GM21423 (cell line): ENCODE measurements around the gene DAAM2.
A peak's percentile ranks its signal among the peaks of the same experiment; 100 is the strongest.

Experiments
- ATAC-seq: cut with Tn5 transposase; IDR thresholded peaks from one replicate; pipeline ENCODE4 v1.9.1; 2021; ENCODE audit warnings: mild to moderate bottlenecking, moderate library complexity; ENCODE audit not compliant: unreplicated experiment

The DAAM2 gene

DNA sequence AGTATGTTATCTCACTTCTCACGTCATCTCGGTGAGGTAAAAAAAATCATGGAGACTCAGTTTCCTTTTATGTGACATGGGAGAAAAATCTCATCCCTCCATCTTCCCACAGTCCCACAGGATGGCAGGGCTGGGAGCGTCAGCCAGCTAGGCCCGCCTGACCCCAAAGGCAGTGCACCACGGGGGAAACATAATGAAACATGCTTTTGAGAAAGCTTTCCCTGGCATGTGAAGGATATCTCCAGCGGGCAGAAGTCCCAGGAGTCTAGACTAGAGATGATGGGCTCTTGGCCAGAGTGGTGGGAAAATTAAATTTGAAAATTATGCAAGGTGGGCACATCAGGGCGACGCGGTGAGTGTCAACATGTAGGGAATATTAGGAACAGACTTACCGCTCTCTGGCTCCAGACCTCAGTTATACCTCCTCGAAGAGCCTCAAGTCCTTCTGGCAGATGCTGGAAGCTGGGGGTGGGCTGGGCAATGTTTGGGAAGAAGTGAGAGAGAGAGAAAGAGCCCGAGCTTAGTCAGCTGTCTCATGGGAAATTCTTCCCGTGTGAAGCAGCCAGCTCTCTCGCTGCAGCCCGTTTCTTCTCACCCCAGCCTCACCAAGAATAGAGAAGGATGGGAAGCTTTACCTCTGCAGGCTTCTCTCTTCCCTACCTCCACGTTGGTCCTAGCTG, 89.8 kb downstream of the DAAM2 start:
- ATAC-seq, result no peak

DNA sequence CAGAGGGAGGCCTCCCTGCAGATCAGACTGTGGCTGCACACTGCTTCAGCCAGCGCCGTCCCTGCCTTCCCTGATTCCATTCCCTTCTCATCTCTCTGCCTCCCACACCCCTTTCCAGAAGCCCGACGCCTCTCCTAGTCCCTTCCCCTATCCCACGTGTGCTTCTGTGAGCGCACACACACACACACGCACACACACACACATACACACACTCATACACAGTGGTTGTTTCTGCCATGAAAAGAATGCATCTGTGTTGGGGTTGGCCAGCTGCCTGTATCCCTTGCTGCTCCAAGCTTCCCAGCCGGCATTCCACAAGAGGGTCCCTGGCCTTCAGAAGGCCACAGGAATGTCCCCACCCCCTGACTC, 90.3 kb downstream of the DAAM2 start:
- ATAC-seq, result no peak

DNA sequence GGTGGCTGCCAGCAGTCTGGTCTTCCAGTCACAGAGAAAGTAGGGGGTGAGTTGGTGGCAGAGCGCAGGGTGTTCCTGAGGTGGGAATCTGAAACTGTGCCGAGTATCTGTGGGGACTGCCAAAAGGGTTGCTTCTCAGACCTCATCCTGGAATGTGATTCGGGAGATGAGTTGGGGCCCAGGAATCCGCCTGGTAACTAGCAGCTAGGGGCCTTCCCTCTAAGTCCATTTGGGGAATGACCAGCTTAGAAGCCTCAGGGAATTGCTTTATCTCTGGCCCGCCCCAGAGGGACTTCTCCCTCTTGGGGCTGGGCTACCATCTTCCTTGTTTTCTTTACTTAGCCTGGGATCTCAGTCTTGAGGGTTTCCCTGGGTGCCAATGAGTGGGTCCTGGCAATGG, 92.5 kb downstream of the DAAM2 start:
- ATAC-seq, result no peak

DNA sequence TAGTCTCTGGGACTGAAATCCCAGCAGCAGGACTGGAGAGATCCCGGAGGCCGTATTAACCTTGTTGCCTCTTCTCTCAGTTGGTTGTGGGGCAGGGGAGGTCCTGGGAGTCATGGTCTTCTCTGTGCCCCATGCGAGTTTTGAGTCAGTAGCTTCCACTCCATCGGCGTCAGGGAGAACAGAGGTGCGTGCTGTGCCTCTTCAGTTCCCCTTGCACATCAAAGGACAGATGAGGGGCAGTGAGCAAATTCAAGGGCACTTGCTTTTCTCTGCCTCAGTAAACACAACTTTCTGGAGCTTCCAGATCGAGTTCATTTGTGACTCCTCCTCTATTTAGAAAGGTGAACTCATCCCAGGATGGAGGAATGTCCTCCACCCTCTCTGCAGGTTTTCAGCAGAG, 93.5 kb downstream of the DAAM2 start:
- no peak for ATAC-seq

DNA sequence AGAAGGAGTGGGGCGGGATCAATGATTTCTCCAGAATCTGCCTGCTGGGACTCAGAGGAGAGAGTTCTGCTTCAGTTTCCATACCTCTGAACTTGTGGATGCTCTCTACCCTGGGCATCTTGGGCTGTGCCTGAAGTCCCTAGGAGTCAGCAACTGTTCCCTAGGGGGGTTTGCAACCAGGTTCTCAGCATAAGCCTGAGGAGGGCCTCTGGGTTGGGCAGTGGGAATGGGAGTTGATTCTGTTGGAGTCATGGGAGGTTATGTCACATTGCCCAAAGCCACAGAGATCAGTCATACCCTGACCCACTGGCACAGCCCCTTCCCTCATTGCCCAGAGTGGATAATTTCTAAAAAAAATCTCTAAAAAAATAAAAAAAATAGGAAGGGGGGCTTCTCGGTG, 94.7 kb downstream of the DAAM2 start:
- no peak for ATAC-seq

DNA sequence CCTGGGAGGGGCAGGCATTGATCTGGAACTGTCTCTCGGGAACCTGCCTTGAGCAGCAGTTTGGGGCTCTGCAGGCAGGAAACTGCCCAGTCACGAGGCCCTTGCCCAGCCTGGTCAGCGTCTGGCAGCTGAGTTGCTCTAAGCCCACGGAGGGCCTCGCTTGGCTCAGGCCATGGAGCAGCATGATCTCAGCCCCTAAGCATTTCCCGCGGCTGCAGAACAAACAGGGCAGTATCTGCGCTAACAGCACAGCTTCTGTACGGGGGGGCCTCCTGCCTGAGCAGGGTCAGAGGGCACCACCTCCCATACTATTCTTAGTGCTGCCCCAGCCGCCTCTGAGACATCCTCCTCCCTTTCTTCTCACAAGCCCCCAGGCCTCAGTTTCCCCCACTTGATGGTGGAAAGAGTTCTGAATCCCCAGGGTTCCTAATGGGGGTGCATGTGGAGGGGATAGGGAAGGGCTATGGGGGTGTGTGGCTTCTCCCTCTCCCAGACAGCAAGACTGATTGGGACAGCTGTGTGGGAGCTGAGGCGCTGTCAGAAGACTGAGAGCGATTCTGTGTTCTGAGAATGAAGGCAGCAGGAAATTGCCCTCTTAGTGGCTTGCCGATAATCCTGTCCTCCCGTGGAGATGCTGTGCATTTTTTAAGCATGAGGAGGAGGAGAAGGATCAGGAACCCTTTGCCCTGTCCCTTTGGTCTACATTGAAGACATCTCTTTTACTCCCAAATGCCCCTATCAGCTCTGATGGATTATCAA, 95.7 kb downstream of the DAAM2 start:
- ATAC-seq, result no peak

DNA sequence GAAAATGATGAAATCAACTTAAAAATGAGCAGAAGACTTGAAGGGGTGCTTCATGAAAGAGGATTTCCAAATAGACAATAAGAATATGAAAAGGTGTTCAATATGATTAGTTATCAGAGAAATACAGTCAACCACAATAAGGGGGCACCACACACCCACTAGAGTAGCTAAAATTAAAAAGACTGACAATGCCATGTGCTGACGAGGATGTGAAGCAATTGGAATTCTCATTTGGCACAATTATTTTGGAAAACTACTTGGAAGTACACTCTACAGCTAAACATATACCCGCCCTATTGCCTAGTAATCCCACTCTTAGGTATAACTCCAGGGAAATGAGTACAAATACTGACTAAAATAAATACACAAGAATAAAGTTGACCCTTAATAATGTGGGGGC, 97.1 kb downstream of the DAAM2 start:
- ATAC-seq, result no peak

DNA sequence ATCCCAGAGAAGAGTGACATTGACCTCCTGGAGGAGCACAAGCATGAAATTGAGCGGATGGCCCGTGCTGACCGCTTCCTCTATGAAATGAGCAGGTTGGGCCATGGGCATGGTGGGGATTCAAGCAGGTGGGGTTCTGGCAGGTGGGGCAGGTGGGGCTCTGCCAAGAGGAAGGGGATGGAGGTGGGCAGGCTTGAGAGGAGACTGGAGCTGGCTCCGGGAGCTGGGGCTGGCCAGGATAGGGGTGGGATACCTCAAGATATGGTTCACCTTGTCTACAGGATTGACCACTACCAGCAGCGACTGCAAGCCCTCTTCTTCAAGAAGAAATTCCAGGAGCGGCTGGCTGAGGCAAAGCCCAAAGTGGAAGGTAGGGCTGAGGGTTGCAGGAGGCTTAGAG, 99.2 kb downstream of the DAAM2 start:
- no peak for ATAC-seq

DNA sequence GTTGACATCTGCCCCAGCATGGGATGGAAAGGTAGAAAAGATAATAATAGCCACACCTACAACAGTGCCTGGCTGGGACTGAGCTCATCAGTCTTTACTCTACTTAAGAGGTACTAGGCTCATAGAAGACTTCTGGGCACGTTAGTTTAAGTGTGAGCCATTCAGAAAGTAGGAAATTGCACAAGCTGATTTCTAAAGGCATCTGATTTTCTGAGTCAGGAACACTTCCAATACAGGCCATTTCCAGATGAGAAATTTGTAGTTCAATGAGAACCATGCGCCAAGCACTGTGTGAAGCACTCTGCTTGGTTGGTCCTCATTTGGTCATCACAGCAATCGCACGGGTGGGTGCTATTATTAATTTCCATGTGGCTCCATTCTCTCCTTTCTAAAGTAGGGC, 99.8 kb downstream of the DAAM2 start:
- ATAC-seq, result no peak

DNA sequence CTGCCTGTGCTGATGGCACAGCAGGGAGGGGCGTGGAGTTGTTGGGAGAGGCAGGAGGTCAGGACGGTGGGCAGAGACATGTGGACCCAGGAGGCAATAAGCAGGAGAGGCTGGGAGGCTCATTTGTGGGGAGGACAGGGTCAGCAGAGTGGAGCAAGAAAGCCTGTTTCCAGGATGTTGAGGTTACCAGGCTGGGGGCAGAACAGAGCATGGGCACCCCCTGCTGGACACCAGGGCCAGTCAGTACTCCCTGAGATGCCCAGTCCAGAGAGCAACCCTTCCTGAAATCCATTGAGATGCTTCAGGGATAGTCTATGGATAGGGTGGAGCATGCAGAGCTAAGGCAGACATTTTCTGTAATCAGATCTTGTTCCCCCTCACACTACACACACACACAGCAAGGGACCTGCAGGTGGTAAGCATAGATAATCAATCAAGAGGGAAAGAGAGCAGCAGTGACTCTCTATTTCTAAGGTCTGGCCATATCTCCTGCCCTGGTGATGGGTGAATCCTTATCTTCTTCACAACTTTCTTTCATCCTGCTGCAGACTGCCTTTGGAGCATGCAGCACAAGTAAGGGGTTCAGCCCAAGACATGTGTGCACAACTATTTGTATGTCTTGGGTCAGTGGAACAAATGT, 100.4 kb downstream of the DAAM2 start:
- ATAC-seq, result peak; percentile 52

DNA sequence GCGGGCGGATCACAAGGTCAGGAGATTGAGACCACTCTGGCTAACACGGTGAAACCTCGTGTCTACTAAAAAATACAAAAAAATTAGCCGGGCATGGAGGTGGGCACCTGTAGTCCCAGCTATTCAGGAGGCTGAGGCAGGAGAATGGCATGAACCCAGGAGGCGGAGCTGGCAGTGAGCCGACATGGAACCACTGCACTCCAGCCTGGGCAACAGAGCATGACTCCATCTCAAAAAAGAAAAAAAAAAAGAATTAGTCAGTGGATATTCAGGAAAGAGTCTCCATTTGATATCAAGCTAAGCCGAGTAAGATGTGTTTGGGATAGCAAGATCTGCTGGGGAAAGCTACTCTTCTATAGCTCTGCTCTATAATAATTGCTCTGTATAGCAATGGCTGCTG, 101.1 kb downstream of the DAAM2 start:
- ATAC-seq, result no peak

DNA sequence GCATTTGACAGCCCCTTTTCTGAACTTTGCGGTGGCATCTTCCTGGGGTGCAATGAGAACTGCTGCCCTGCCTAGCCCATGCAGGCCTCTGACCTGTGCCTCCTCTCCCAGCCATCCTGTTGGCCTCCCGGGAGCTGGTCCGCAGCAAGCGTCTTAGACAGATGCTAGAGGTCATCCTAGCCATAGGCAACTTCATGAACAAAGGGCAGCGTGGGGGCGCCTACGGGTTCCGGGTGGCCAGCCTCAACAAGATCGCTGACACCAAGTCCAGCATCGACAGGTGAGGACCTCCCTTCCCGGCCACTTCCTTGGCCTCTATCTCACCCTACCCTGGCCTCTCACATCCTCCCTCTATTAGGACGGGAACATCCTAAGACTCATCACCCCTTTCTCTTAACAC, 104.5 kb downstream of the DAAM2 start:
- ATAC-seq, result no peak

DNA sequence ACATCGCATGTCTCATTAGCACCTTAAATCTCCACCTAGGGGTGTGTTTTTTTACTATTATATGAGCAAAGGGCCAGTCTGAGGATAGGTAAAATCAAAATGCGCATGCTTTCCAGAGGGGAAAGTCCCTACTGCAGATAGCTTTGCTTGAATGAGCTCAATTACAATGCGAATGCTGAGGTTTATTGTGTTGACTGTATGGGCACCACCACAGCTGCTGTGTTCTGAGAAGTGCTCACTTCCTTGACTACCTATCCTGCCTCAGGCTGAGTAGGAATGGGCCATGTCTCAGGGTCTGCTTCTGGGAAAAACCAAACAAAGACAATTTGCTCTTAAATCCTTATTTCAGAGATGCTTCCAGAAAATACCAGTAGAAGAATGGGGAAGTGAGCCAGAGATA, 105.5 kb downstream of the DAAM2 start:
- ATAC-seq, result no peak

DNA sequence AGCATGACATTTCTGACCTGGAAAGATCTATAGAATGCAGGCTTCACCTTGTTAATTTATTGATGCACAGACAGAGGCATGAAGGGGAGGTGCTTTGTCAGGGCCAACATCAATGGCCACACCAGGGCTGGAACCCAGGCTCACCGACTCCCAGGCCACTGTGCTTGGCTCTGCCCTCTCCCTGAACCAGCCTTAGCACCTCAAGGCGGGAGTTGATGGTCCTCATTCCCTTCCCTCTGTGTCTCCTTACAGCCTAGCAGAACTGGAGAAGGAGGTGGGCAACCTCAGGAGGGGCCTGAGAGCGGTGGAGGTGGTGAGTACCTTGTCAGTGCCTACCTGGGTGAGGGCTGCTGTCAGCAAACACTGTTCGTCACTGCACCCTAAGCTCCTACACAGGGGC, 106.4 kb downstream of the DAAM2 start:
- ATAC-seq, result no peak

DNA sequence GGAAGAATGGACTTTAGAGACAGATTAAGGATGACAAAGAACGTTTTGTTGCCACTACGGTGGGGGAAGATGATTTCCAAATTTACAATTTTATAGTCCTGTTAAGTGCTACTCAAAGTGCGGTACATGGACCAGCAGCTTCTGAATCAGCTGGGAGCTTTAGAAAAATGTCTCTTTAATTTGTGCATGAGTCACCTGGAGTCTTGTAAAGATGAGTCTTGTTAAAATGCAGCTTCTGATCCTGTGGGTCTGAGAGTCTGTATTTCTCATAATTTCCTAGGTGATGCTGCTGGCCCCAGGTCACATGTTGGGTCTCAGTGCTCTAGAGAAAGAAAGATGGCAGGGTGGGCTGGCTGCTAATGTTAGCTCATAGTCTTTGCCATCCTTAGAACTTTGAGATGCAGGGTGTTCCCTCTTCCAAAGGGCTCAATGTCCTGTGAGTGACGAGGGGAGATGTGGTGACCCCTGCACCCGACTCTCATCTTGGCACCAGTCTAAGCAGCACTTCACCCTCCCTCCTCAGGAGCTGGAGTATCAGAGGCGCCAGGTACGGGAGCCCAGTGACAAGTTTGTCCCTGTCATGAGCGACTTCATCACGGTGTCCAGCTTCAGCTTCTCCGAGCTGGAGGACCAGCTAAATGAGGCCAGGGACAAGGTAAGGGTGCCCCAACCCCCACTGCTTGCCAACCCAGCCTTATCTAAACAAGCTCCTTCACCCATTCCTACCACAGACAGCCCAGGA, 107.5 kb downstream of the DAAM2 start:
- ATAC-seq, result no peak

DNA sequence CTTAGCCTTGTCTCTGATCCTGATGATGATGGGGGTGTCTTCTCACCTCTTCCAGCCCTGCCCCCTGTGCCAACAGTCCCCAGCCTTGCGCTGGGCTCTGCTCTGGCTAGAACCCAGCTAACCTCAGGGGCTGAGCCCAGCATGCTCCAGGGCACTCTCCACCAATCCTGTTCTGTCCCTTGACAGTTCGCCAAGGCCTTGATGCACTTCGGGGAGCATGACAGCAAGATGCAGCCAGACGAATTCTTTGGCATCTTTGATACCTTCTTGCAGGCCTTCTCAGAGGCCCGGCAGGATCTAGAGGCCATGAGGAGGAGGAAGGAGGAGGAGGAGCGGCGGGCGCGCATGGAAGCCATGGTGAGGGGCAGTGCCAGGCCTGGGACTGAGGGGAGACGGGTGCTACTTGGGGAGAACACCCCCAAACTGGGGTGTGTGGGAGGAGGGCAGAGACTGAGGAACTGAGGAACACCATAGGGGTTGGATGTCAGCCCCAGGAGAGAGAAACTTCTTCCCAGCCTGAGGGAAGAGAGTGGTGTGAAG, 109.0 kb downstream of the DAAM2 start:
- no peak for ATAC-seq

DNA sequence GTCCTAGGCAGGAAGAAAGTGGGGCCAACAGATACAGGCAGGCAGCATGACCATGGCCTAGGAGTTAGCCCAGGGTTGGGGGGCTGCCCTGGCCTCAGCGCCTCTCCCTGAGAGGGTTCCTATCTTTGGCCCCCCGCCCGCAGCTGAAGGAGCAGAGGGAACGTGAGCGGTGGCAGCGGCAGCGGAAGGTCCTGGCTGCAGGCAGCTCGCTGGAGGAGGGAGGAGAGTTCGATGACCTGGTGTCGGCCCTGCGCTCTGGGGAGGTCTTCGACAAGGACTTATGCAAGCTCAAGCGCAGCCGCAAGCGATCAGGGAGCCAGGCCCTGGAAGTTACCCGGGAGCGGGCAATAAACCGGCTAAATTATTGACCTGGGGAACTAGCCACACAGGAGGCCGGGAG, 109.5 kb downstream of the DAAM2 start:
- no peak for ATAC-seq

DNA sequence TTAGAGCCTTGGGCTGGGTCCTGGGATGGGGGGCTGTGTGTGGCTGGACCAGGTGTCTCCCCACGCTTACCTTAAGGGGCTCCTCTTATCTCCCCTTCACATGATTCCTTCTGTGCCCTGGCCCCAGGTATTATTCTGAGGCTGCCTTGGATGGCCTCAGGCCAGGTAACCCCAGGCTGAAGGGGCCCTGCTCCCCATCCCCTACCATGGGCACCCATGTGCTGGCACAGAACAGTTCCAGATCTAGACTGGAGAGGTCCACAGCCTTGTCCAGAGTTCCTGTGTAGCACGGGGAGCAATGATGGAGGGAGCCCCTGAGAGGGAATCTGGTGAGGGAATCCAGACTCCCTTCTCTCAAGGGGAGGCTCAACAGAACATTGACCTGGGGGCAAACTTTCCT, 110.0 kb downstream of the DAAM2 start:
- ATAC-seq, result no peak

DNA sequence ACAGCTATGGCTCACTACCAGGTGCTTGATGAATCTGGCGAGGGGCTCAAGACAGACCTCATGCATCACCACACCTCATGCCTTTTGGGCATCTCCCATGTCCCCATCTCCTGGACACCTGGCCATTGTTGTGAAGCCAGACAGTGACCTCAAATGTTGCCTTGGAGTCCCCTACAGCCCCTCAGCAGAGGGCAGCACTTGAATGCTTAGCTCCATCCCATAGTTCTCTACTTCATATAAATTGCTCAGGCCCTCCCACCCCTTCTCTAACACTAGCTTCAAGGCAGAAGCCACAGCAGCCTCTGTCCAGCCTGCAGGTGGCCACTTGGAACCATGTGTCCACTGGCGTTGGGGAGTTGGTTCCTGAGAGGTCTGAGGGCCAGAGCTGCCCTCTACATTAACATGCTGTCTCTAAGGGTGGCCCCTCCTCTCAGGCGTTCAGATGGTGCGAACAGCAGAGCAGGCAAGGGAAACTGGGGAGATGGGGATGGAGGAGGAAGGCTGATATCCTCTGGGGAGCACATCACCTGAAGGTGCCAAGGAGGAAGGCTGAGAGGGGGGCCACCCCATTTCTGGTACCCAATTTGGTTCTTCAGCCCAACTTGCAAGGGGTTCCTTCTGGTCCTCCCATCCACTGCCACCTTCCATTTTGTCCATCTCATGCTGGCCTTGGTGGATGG, 110.8 kb downstream of the DAAM2 start:
- no peak for ATAC-seq

DNA sequence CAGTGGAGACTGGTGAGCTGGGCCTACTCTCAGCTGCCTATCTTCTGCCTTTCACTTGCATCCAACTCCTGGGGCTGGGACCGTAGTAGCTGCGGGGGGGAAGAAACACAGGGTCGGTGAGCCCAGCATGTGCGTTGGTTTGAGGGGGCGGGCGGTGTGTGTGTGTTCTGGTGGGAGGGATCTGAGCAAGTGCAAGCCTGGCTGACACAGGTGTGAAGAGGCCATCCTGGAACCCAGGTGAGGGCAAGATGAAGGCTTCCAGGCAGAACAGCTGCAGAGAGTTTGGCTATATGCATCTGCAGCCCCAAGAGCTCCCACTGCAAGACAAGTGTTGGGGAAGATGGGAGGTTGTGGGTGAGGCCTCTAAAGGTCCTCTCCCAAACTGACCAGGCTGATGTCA, 111.5 kb downstream of the DAAM2 start:
- ATAC-seq, result no peak
